GM23338 (cell line): ENCODE results near the gene MED19.

ENCODE experiments used
- CREB1 ChIP-seq: fragments of 250-450 bp; sonication (Bioruptor Pico); IDR thresholded peaks from 2 replicates; pipeline ENCODE4 v1.5.0; 2020; ENCODE audit warnings: low read depth, mild to moderate bottlenecking, moderate library complexity
- EZH2 ChIP-seq: fragments of 200-600 bp; sonication (generic); IDR thresholded peaks from one replicate; pipeline ENCODE4 v1.8.0; 2017; ENCODE audit warnings: antibody characterized with exemption, mild to moderate bottlenecking, low read depth; ENCODE audit not compliant: unreplicated experiment
- EZH2phosphoT487 ChIP-seq: fragments of 200-600 bp; sonication (generic); IDR thresholded peaks from one replicate; pipeline ENCODE4 v1.8.1; 2018; ENCODE audit warnings: antibody characterized with exemption; ENCODE audit not compliant: unreplicated experiment
- NANOG ChIP-seq: IDR thresholded peaks from 2 replicates; pipeline ENCODE4 v1.6.1; 2016; ENCODE audit warnings: antibody characterized with exemption, borderline replicate concordance
- POLR2AphosphoS5 ChIP-seq: IDR thresholded peaks from 2 replicates; pipeline ENCODE4 v1.6.1; 2016; ENCODE audit warnings: antibody characterized with exemption, low read depth
- ZNF331 ChIP-seq: fragments of 250-450 bp; sonication (Bioruptor Pico); IDR thresholded peaks from 2 replicates; pipeline ENCODE4 v1.5.0; 2020; ENCODE audit warnings: low read depth, mild to moderate bottlenecking, moderate library complexity
- TF ChIP-seq, protein P1 (sequence below), 2 experiments: fragments of 200-600 bp in 1 of 2; sonication (generic) in 1 of 2; conservative IDR thresholded peaks; 2 replicates each; pipeline versions ENCODE4 v1.5.1 to v1.6.1; 2016 to 2017; ENCODE audit warnings: antibody characterized with exemption in 2 of 2, low read depth in 2 of 2, mild to moderate bottlenecking in 2 of 2, moderate library complexity in 1 of 2
- TF ChIP-seq, protein P2 (sequence below): IDR thresholded peaks from one replicate; pipeline ENCODE4 v1.6.1; 2018; ENCODE audit warnings: antibody characterized with exemption; ENCODE audit not compliant: unreplicated experiment

DNA sequence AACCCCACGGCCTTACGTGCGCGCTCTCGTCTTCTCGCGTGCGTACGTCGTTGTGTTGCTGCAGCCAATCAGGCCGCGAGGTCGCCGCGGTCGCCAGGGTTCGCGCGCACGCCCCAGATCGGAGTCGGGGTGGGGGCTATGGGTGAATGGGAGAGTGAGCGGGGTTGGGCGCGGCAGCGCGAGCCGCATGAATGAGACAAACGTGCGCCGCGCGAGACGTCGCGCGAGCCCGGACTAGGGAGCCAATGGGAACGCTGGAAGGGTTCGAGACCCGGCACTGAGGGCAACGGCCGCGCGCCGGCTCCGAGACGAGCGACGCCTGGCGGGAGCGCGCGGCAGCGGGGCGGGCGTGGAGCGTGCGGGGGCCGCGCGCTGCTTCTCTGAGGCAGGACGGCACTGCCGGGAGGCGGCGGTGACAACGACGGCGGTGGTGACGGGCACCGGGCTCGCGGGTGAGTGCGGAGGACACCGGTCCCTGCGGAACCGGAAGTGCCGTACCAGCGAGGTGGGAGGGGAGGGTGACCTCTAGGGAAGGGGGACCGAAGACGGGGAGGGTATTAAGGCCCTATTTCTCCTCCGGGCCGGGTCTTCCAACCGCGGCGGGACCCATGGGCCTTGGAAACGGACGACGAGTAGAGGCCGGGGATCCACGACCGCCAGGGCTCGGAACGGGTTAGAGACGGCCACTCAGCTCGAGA lies 44.1 kb downstream of the MED19 start, which contains the start of gene ZDHHC5:
- TF ChIP-seq, protein P1, sequence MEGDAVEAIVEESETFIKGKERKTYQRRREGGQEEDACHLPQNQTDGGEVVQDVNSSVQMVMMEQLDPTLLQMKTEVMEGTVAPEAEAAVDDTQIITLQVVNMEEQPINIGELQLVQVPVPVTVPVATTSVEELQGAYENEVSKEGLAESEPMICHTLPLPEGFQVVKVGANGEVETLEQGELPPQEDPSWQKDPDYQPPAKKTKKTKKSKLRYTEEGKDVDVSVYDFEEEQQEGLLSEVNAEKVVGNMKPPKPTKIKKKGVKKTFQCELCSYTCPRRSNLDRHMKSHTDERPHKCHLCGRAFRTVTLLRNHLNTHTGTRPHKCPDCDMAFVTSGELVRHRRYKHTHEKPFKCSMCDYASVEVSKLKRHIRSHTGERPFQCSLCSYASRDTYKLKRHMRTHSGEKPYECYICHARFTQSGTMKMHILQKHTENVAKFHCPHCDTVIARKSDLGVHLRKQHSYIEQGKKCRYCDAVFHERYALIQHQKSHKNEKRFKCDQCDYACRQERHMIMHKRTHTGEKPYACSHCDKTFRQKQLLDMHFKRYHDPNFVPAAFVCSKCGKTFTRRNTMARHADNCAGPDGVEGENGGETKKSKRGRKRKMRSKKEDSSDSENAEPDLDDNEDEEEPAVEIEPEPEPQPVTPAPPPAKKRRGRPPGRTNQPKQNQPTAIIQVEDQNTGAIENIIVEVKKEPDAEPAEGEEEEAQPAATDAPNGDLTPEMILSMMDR (conservative IDR thresholded peaks at IDR 0.05; ENCODE audit: low read depth in 2 of 2): peak in 1 of 2 experiments; percentile 10; a peak in 2 of 4 replicates
- TF ChIP-seq EZH2 (no peak), EZH2phosphoT487 (no peak), NANOG (no peak), POLR2AphosphoS5 (peak; percentile 58; the same call in 1 of the 2 replicates), ZNF331 (CRISPR knock-in tag) (no peak), CREB1 (CRISPR knock-in tag) (0 out of 2 replicates have a peak, but pooled peaks have one; percentile 7)
- TF ChIP-seq, protein P2, sequence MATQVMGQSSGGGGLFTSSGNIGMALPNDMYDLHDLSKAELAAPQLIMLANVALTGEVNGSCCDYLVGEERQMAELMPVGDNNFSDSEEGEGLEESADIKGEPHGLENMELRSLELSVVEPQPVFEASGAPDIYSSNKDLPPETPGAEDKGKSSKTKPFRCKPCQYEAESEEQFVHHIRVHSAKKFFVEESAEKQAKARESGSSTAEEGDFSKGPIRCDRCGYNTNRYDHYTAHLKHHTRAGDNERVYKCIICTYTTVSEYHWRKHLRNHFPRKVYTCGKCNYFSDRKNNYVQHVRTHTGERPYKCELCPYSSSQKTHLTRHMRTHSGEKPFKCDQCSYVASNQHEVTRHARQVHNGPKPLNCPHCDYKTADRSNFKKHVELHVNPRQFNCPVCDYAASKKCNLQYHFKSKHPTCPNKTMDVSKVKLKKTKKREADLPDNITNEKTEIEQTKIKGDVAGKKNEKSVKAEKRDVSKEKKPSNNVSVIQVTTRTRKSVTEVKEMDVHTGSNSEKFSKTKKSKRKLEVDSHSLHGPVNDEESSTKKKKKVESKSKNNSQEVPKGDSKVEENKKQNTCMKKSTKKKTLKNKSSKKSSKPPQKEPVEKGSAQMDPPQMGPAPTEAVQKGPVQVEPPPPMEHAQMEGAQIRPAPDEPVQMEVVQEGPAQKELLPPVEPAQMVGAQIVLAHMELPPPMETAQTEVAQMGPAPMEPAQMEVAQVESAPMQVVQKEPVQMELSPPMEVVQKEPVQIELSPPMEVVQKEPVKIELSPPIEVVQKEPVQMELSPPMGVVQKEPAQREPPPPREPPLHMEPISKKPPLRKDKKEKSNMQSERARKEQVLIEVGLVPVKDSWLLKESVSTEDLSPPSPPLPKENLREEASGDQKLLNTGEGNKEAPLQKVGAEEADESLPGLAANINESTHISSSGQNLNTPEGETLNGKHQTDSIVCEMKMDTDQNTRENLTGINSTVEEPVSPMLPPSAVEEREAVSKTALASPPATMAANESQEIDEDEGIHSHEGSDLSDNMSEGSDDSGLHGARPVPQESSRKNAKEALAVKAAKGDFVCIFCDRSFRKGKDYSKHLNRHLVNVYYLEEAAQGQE: no peak
